A549 treated with GW870086 at 1 μM for 4 hours (cell line): ENCODE results near the gene SNX9. TPM values are rescaled to one million over a fixed set of nuclear protein-coding genes. Genes with fewer than 3 reads are reported as not detected.

ENCODE experiments used
- total RNA-seq: library from RNA; stranded (reverse); fragments of 200-300 nt; extraction: Qiagen RNA extraction; gene quantifications from 5 replicates; pipeline ENCODE4 v1.2.3, GENCODE V29; 2022; ENCODE audit warnings: low read depth

The SNX9 gene
- total RNA-seq: 21.0 to 25.2 TPM (median 23.7 TPM) in 5 replicates

GRCh38 chr6:157823001-157823527 lies at the start of gene SNX9:
TSS of gene SNX9 (plus strand) at chr6:157823246. CDS start at chr6:157823435, 189 bp downstream.

GRCh38 chr6:157981395-157982101 lies 158.5 kb downstream of the SNX9 start, which contains the start of gene SYNJ2:
TSS of gene SYNJ2 (plus strand) at chr6:157981863. CDS start at chr6:157981962, 99 bp downstream.

Other genes with a start within 250 kb of the SNX9 start
- gene SYNJ2, start 158.6 kb downstream of the SNX9 start, total RNA-seq: 40.9 to 57.2 TPM (median 55.4 TPM) in 5 replicates